ENCODE data around the gene PGAP6.

GRCh38 chr16:360698-361336 lies 21.0 kb downstream of the PGAP6 start:
- TF ChIP-seq CTCF (IDR thresholded peaks at IDR 0.05) (no peak), POLR2A (IDR thresholded peaks at IDR 0.05) (no peak)
